Neural cell (in vitro differentiated cells): ENCODE data around the gene CCDC85C. TPM values are rescaled to one million over a fixed set of nuclear protein-coding genes. Genes with fewer than 3 reads are reported as not detected.

Experiments
- H2AFZ ChIP-seq: fragments of 200-600, 300-800 bp; sonication (generic), shearing (Covaris generic); 2 replicates; pipeline ENCODE4 v1.6.0; 2014; ENCODE audit warnings: low read depth, mild to moderate bottlenecking, antibody characterized with exemption, low read length, moderate library complexity
- H3F3A ChIP-seq: fragments of 200-600 bp; shearing (Covaris generic); 2 replicates; pipeline ENCODE4 v1.6.1; 2016; ENCODE audit warnings: mild to moderate bottlenecking, moderate library complexity, mixed read lengths, antibody characterized with exemption, low read length; ENCODE audit not compliant: insufficient read depth, poor library complexity, severe bottlenecking
- H3K27ac ChIP-seq: fragments of 200-600, 300-800 bp; sonication (generic), shearing (Covaris generic); 2 replicates; pipeline ENCODE4 v1.5.1; 2014; ENCODE audit warnings: mild to moderate bottlenecking, low read length, moderate library complexity
- H3K27me3 ChIP-seq: fragments of 300-800, 200-600 bp; sonication (generic), shearing (Covaris generic); 2 replicates; pipeline ENCODE4 v1.6.0; 2014; ENCODE audit warnings: mild to moderate bottlenecking, low read depth, low read length, moderate library complexity; ENCODE audit not compliant: insufficient read depth
- H3K36me3 ChIP-seq: fragments of 300-800, 200-600 bp; sonication (generic), shearing (Covaris generic); 2 replicates; pipeline ENCODE4 v1.5.1; 2014; ENCODE audit warnings: mild to moderate bottlenecking, antibody characterized with exemption, low read length, moderate library complexity; ENCODE audit not compliant: insufficient read depth
- H3K4me2 ChIP-seq: fragments of 300-800, 200-600 bp; sonication (generic), shearing (Covaris generic); 2 replicates; pipeline ENCODE4 v1.6.0; 2014; ENCODE audit warnings: mild to moderate bottlenecking, low read length
- H3K4me3 ChIP-seq: fragments of 300-800, 200-600 bp; sonication (generic), shearing (Covaris generic); 2 replicates; pipeline ENCODE4 v1.5.1; 2014; ENCODE audit warnings: mild to moderate bottlenecking, low read length, moderate library complexity
- H3K79me2 ChIP-seq: fragments of 200-600 bp; shearing (Covaris generic); replicated peaks from 2 replicates; pipeline ENCODE4 v1.6.0; 2014; ENCODE audit warnings: mild to moderate bottlenecking, low read length, moderate library complexity; ENCODE audit not compliant: insufficient read depth
- H3K9ac ChIP-seq: fragments of 300-800, 200-600 bp; sonication (generic), shearing (Covaris generic); 2 replicates; pipeline ENCODE4 v1.6.1; 2016; ENCODE audit warnings: mild to moderate bottlenecking, low read length, mixed read lengths
- H3K9me2 ChIP-seq: fragments of 200-600 bp; shearing (Covaris generic); 2 replicates; pipeline ENCODE4 v1.6.1; 2016; ENCODE audit warnings: mild to moderate bottlenecking, low read length, mixed read lengths; ENCODE audit not compliant: insufficient read depth
- H3K9me3 ChIP-seq: fragments of 200-600, 300-800 bp; sonication (generic), shearing (Covaris generic); 2 replicates; pipeline ENCODE4 v1.6.1; 2016; ENCODE audit warnings: mild to moderate bottlenecking, mixed run types, low read length, moderate library complexity, mixed read lengths
- H4K20me1 ChIP-seq: fragments of 200-600 bp; shearing (Covaris generic); 2 replicates; pipeline ENCODE4 v1.6.1; 2016; ENCODE audit warnings: mild to moderate bottlenecking, mixed run types; ENCODE audit not compliant: insufficient read depth
- EP300 ChIP-seq: fragments of 450-650 bp; conservative IDR thresholded peaks from 2 replicates; pipeline ENCODE4 v1.6.1; 2014; ENCODE audit warnings: antibody characterized with exemption, mild to moderate bottlenecking, moderate library complexity; ENCODE audit not compliant: poor library complexity, severe bottlenecking
- EZH2 ChIP-seq: fragments of 200-600, 300-800 bp; shearing (Covaris generic), sonication (generic); IDR thresholded peaks from 2 replicates; pipeline ENCODE4 v1.6.1; 2014; ENCODE audit warnings: antibody characterized with exemption, low read length, borderline replicate concordance, mild to moderate bottlenecking; ENCODE audit not compliant: insufficient read depth, poor library complexity, severe bottlenecking
- MXI1 ChIP-seq: fragments of 450-650 bp; conservative IDR thresholded peaks from 2 replicates; pipeline ENCODE4 v1.6.1; 2014; ENCODE audit warnings: antibody characterized with exemption, mild to moderate bottlenecking; ENCODE audit not compliant: poor library complexity, severe bottlenecking
- POLR2AphosphoS5 ChIP-seq: IDR thresholded peaks from 2 replicates; pipeline ENCODE4 v1.6.1; 2012
- RAD21 ChIP-seq: fragments of 450-650 bp; conservative IDR thresholded peaks from 2 replicates; pipeline ENCODE4 v1.6.1; 2014; ENCODE audit warnings: antibody characterized with exemption, mild to moderate bottlenecking, moderate library complexity
- REST ChIP-seq: IDR thresholded peaks from 2 replicates; pipeline ENCODE4 v1.6.1; 2012; ENCODE audit warnings: borderline replicate concordance
- SMC3 ChIP-seq: fragments of 450-650 bp; conservative IDR thresholded peaks from 2 replicates; pipeline ENCODE4 v1.6.1; 2014; ENCODE audit warnings: antibody characterized with exemption, mild to moderate bottlenecking, moderate library complexity; ENCODE audit not compliant: poor library complexity
- TAF1 ChIP-seq: IDR thresholded peaks from 2 replicates; pipeline ENCODE4 v1.6.1; 2012; ENCODE audit warnings: low read depth
- polyA plus RNA-seq: library from polyadenylated mRNA; depleted of rRNA; stranded (reverse); fragments of >200 nt; gene quantifications from 2 replicates; pipeline ENCODE4 v1.2.3, GENCODE V29; 2014
- TF ChIP-seq, protein P1 (sequence below): fragments of 450-650 bp; IDR thresholded peaks from 2 replicates; pipeline ENCODE4 v1.5.1; 2014; ENCODE audit warnings: antibody characterized with exemption, mild to moderate bottlenecking, moderate library complexity; ENCODE audit not compliant: poor library complexity, severe bottlenecking

CCDC85C gene
- polyA plus RNA-seq, 1 donor from 2014 or later: 24.8 TPM

DNA sequence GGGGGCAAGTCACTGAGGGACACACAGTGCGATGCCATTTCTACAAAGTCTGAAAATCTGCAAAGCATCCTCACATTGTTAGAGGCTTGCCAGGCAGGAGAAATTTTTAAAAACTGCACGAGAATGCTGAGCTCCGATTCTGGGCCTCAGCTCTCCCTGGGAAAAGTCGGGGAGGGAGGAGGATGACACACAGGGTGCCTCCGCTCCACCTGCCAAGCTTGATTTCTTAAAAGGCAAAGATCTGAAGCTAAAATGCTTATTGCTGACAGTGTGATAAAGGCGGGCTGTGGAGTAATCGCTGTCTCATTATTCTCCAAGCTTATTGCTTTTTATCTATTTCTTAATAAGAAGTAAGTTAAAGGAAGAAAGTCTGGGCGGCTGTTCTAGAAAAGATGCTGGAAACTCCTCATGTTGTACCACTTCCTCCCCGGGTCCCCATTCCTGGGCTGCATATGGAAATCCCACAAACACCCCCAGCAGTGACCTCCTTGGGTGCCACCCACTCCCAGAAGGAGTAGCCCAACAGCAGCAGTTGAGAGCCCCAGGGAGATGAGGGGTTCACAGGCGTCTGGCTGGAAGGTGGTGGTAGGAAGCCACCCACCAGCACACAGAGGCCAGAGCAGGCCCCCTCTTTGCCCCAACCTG, 55.0 kb downstream of the CCDC85C start:
- TF ChIP-seq POLR2AphosphoS5 (no peak), RAD21 (no peak), REST (no peak), MXI1 (no peak), EP300 (no peak), EZH2 (no peak), SMC3 (no peak), TAF1 (no peak)
- TF ChIP-seq, protein P1, sequence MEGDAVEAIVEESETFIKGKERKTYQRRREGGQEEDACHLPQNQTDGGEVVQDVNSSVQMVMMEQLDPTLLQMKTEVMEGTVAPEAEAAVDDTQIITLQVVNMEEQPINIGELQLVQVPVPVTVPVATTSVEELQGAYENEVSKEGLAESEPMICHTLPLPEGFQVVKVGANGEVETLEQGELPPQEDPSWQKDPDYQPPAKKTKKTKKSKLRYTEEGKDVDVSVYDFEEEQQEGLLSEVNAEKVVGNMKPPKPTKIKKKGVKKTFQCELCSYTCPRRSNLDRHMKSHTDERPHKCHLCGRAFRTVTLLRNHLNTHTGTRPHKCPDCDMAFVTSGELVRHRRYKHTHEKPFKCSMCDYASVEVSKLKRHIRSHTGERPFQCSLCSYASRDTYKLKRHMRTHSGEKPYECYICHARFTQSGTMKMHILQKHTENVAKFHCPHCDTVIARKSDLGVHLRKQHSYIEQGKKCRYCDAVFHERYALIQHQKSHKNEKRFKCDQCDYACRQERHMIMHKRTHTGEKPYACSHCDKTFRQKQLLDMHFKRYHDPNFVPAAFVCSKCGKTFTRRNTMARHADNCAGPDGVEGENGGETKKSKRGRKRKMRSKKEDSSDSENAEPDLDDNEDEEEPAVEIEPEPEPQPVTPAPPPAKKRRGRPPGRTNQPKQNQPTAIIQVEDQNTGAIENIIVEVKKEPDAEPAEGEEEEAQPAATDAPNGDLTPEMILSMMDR: no peak
- H3K27me3 ChIP-seq: no peaks in the 10 kb centered on the region
- H3K79me2 ChIP-seq: peaks cover 17% of the 10 kb centered on the region
- H3F3A ChIP-seq: no peaks in the 10 kb centered on the region
- H3K4me2 ChIP-seq: peak overlapping the region; percentile 19
- H3K9ac ChIP-seq: peak overlapping the region; percentile 23
- H3K27ac ChIP-seq: no peak overlapping the region
- H4K20me1 ChIP-seq: no peaks in the 10 kb centered on the region
- H3K36me3 ChIP-seq: no peaks in the 10 kb centered on the region
- H3K4me3 ChIP-seq: peak overlapping the region; percentile 1
- no peak overlapping the region for H2AFZ ChIP-seq
- no peaks in the 10 kb centered on the region for H3K9me2 ChIP-seq
- H3K9me3 ChIP-seq: no peaks in the 10 kb centered on the region

- Histone ChIP-seq H3K9ac (peak overlapping the region; percentile 23), H3K9me2 (no peaks in the 10 kb centered on the region), H3K4me3 (no peak overlapping the region), H2AFZ (no peak overlapping the region), H3K36me3 (no peaks in the 10 kb centered on the region), H3K79me2 (peaks cover 17% of the 10 kb centered on the region), H3K4me2 (no peak overlapping the region), H3F3A (no peaks in the 10 kb centered on the region), H3K27ac (no peak overlapping the region), H4K20me1 (no peaks in the 10 kb centered on the region), H3K27me3 (no peaks in the 10 kb centered on the region), H3K9me3 (no peaks in the 10 kb centered on the region)
- TF ChIP-seq RAD21 (no peak), MXI1 (no peak), TAF1 (no peak), REST (no peak), SMC3 (no peak), POLR2AphosphoS5 (no peak), EZH2 (no peak), EP300 (no peak)
- TF ChIP-seq, protein P1: no peak
Measured at GRCh38 chr14:99548255-99548654, 55.8 kb downstream of the CCDC85C start.
